NCI-H226 (cell line): ENCODE data around the gene AIG1.
"Not testable (repeated sequence)": the region's sequence is repeated elsewhere in the genome, so short reads cannot be mapped to it uniquely, and the experiment has no call there.

Experiments
- DNase-seq: peaks from one replicate; pipeline ENCODE4 v3.0.0-alpha.2; 2015

The AIG1 gene

GRCh38 chr6:143060806-143061596 lies at the start of gene AIG1:
TSS of gene AIG1 (plus strand) at chr6:143060889. CDS start at chr6:143060926, 37 bp downstream.
- no peak for DNase-seq

- no peak for DNase-seq
These were observed 45.9 kb upstream of the AIG1 start for GRCh38 chr6:143014764-143015163.

- DNase-seq: no peak
These were observed 45.4 kb upstream of the AIG1 start for GRCh38 chr6:143015300-143015706.

- DNase-seq: peak; percentile 42
These were observed 41.7 kb upstream of the AIG1 start for GRCh38 chr6:143018955-143019354.

GRCh38 chr6:143020862-143021261 lies 39.8 kb upstream of the AIG1 start:
- not testable (repeated sequence) for DNase-seq

- DNase-seq: no peak
These were observed 39.1 kb upstream of the AIG1 start for GRCh38 chr6:143021543-143021942.

- no peak for DNase-seq
These were observed 38.1 kb upstream of the AIG1 start for GRCh38 chr6:143022587-143022986.

GRCh38 chr6:143023695-143024094 lies 37.0 kb upstream of the AIG1 start:
- no peak for DNase-seq

GRCh38 chr6:143024977-143025376 lies 35.7 kb upstream of the AIG1 start:
- no peak for DNase-seq

GRCh38 chr6:143026696-143027449 lies 33.8 kb upstream of the AIG1 start:
- DNase-seq: no peak

- no peak for DNase-seq
These were observed 25.9 kb upstream of the AIG1 start for GRCh38 chr6:143034689-143035334.

- DNase-seq: no peak
These were observed 23.2 kb upstream of the AIG1 start for GRCh38 chr6:143037470-143037869.

- DNase-seq: no peak
These were observed 21.9 kb upstream of the AIG1 start for GRCh38 chr6:143038833-143039232.

- DNase-seq: no peak
These were observed 21.1 kb upstream of the AIG1 start for GRCh38 chr6:143039548-143039947.

- no peak for DNase-seq
These were observed 20.7 kb upstream of the AIG1 start for GRCh38 chr6:143040018-143040417.

GRCh38 chr6:143044345-143044744 lies 16.3 kb upstream of the AIG1 start:
- not testable (repeated sequence) for DNase-seq

- no peak for DNase-seq
These were observed 11.1 kb upstream of the AIG1 start for GRCh38 chr6:143049611-143050010.

- DNase-seq: no peak
These were observed 10.2 kb upstream of the AIG1 start for GRCh38 chr6:143050509-143050908.

- DNase-seq: no peak
These were observed 8.4 kb upstream of the AIG1 start for GRCh38 chr6:143052282-143052681.

- DNase-seq: no peak
These were observed 6.8 kb upstream of the AIG1 start for GRCh38 chr6:143053856-143054255.

GRCh38 chr6:143054329-143054728 lies 6.4 kb upstream of the AIG1 start:
- DNase-seq: no peak

- no peak for DNase-seq
These were observed 5.5 kb upstream of the AIG1 start for GRCh38 chr6:143055213-143055612.

GRCh38 chr6:143055891-143056290 lies 4.8 kb upstream of the AIG1 start:
- DNase-seq: no peak

GRCh38 chr6:143058987-143059386 lies 1.7 kb upstream of the AIG1 start:
- DNase-seq: no peak
